LHCN-M2 (cell line): ENCODE measurements around the gene MACROD2. TPM values are rescaled to one million over a fixed set of nuclear protein-coding genes. Genes with fewer than 3 reads are reported as not detected.

ENCODE experiments used
- DNase-seq: peaks from one replicate; pipeline ENCODE4 v3.0.0-alpha.2; 2012; ENCODE audit warnings: low read depth
- total RNA-seq: library from RNA; depleted of rRNA; stranded (reverse); fragments of >200 nt; gene quantifications from 2 replicates; pipeline ENCODE4 v1.2.3, GENCODE V29; 2014

MACROD2 gene
- total RNA-seq, 1 experiment from 2014 or later = 1.1 TPM

DNA sequence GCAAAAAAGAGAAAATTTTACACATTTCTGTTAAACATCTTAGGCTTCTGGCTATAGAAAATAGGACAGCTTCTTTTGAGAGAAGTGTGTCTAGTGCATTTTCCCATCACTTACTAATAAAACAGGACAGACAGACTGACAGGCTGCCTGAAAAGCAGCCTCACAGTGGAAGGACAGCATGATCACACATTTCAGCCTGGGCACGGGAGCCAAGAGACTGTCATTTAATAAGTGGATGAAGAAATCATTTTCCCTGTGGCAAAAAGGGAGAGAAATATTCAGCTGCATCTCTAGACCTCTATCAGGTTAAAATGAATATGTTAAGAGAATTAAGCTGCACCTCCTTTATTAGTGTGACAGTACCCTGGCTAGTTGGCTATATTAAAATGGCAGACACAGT lies 1617.5 kb downstream of the MACROD2 start:
- DNase-seq = no peak

DNA sequence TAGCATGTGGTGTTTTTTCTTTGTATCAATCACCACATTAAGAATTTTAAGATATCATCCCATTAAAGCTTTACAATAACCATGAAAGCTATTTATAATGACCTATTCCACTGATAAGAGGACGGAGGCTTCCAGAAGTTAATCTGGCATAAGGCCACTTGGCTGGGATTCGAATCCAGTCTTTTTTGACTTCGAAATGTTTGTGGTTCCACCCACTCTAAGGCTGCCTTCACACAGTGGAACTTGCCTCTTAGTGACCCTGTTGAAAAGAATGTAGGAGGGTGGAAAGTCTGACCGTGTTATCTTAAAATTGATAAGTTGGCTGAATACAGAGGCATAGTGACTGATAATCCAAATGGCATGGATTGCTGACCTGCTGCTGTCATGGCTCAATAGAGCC lies 1618.2 kb downstream of the MACROD2 start:
- DNase-seq = no peak

- DNase-seq = no peak
These were observed 1621.3 kb downstream of the MACROD2 start for GRCh38 chr20:15616626-15617025.

GRCh38 chr20:15618110-15618509 lies 1622.8 kb downstream of the MACROD2 start:
- no peak for DNase-seq

DNA sequence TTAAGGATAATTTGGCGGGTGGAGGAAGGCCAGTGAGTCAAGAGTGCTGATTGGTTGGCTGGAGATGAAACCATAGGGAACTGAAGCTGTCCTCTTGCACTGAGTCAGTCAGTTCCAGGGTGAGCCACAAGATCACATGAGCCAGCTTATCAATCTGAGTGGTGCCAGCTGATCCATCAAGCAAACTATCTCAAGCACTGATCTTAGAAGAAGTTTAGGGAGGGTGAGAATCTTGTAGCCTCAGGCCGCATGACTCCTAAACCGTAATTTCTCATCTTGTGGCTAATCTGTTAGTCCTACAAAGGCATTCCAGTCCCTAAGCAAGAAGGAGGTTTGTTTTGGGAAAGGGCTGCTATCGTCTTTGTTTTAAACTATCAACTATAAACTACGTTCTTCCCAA lies 1623.6 kb downstream of the MACROD2 start:
- no peak for DNase-seq

DNA sequence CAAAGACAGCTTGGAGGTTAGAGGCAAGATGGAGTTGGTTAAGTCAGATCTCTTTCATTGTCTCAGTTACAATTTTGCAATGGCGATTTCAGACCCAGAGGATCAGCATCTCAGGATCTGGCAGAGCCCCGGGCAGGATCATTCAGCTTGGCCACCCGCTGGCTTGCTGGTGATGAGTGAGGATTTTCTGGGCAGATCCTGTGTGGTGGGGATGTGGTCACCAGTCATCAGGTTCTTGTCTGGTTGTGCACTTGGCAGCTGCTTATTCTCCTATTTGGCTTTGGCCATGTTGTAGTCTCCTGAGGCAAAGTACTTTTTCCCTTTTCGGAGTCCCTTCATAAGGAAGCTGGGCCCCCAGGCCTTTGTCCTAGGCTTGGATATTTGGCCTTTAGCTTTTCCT lies 1624.0 kb downstream of the MACROD2 start:
- no peak for DNase-seq

DNA sequence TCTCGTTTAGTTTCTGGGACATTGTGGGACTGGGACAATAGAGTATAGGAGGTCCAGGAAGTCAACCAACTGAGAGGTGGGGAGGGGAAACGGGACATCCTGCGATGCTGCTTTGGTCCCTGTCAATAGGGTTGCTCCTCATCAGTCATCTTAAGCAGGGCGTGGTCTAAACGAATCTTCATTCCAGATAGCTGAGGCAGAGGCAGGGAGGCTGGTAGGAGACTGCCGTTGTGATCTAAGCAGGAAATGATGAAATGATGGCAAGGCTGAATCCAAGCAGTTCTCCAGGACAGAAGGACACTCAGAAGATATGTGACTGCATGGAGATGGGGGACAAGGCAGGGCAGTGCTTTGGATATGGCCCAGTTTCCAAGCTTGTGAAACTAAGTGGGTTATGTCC lies 1624.5 kb downstream of the MACROD2 start:
- no peak for DNase-seq

GRCh38 chr20:15622368-15622767 lies 1627.1 kb downstream of the MACROD2 start:
- no peak for DNase-seq

DNA sequence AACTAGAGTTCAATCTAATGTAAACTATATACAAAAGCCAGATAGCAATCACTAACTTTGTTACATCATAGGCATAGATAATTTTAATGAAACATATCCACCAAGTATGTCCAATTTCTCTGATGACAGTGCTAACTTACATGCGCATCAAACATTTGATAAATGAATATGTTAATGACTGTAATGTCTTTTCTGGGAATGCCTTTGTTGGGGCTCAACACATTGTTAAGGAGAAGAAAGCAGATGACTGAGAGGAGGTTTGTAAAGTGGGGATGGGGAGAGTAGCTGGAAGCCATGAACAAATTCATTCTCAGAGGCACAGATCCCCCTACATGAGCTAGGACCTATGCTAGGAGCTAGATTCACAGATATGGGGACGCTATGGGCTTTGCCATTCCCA lies 1627.9 kb downstream of the MACROD2 start:
- DNase-seq = no peak

DNA sequence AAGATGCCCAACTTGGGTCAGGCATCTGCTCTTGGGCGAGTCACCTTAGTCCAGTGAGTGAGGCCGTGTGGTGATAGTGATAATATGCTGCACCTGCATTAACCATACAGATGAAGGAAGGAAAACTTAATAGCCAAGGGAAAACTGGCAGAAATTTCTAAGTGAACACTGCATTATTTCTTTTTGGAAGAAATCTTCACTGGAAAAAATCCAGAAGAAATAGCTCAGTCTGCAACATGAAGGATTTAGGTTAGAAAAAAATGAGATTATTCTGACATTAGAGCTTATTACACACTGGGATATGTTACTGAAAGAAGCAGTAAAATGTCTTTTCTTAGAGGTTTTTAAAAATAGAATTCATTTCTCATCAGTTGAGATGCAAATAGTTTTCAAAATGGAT lies 1630.7 kb downstream of the MACROD2 start:
- DNase-seq = no peak

GRCh38 chr20:15627089-15627488 lies 1631.8 kb downstream of the MACROD2 start:
- no peak for DNase-seq

DNA sequence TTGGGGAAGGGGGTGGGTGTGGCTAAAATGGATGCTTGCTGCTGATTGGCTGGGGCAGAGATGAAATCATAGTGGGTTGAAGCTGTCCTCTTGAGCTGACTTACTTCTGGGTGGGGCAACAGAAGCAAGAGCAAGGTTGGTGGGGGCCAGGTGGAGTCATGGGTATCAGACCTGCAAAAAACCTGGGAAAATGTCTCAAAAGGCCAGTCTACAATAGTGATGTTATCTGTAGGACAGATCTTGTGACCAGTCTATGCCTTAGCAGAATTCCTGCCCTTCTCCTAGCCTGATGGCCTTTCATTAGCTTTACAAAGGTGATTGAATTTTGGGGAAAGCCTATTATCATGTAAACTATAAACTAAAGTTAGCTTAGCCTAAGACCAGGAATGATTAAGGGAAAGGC lies 1632.2 kb downstream of the MACROD2 start:
- no peak for DNase-seq

DNA sequence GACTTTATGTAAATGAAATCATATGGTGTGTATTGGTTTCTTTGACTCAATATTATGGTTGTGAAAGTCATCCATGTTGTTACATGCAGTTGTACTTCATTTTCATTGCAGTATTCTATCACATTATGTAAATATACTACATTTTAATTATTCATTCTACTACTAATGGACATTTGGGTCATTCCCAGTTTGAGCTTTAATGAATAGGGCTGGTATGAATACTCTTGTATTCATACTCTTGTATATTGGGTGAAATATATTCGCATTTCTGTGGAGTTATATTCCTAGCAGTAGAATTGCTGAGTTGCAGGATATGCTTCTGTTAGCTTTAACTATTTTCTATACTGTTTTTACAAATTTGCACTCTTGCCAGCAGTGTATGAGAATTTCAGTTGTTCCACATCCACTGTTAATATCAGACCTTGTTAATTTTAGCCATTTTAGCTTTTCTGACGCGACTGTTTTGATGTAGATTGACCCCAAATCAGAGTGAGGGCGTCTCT lies 1633.6 kb downstream of the MACROD2 start:
- DNase-seq = no peak

- no peak for DNase-seq
These were observed 1635.0 kb downstream of the MACROD2 start for GRCh38 chr20:15630360-15630759.

GRCh38 chr20:15632680-15633079 lies 1637.4 kb downstream of the MACROD2 start:
- DNase-seq = no peak

GRCh38 chr20:15634102-15634501 lies 1638.8 kb downstream of the MACROD2 start:
- DNase-seq = no peak

- no peak for DNase-seq
These were observed 1642.2 kb downstream of the MACROD2 start for GRCh38 chr20:15637546-15637945.

DNA sequence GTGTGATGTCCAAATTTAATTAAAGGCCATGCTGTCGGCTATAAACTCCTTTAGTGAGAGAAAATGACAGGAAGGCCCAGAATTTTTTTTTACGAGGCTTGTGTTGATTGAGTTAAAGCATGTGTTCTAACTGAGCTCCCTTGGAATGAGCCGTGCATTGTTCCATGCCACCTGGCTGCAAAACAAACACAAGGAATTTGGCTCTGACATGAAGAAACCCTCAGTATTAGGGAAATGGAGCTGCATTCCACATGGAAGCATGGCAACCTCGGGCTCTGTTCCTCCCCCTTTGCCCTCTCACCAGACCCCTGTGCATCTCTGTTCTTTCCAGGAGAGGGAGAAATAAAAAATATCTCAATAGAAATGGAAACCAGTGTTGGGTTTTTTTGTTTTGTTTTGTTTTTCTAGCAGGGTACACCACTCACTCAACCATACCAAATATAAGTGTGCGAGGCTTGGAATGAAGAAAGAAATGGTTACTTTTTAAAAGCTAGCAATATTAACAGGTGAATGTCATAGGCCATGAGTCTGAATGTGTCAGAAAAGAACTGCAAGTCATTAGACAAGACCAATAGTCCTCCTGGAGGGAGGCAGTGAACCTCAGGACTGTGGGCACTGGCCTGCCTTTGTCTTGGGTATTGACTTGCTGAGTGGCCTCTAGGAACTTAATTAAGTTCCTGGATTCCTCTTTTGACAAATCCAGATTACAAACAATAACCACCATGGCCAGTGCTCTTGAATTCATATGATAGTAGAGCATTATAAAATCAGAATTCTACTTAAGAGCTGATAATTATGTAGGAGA lies 1642.8 kb downstream of the MACROD2 start:
- no peak for DNase-seq

GRCh38 chr20:15638816-15639215 lies 1643.5 kb downstream of the MACROD2 start:
- DNase-seq = no peak

DNA sequence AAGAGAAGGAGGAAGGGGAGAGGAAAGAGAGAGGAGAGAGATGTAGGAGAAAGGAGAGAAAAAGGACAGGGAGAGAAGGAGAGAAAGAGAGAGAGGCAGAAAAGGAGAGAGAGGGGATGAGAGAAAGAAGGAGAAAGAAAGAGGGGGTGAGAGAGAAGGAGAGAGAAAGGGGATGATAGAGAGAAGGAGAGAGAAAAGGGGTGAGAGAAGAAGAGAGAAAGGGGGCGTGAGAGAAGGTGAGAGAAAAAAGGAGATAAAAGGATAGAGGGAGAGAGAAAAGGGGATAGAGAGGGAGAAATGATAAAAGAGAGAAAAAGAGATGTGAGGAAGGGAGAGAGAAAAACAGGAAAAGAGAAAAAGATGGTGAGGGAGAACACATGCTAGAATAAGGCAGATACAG lies 1644.5 kb downstream of the MACROD2 start:
- DNase-seq = no peak

DNA sequence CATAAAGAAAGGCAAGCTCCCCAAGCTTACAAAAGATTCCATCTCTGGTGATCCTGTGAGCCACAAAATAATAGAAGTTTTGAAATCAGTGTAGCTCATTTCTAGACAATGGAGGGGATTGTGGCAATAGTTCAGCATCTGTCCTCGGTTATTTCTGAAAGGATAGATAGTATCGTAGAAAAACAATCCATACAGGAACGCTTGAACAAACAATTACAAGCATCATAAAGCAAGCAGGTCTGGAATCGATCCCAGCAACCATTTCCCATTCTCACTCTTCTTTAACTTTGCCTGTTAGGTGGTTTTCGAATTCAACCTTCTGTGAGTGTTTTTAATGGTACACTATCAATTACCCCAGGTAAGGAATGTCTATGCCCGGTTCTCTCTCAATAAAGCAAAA lies 1646.8 kb downstream of the MACROD2 start:
- DNase-seq = no peak

DNA sequence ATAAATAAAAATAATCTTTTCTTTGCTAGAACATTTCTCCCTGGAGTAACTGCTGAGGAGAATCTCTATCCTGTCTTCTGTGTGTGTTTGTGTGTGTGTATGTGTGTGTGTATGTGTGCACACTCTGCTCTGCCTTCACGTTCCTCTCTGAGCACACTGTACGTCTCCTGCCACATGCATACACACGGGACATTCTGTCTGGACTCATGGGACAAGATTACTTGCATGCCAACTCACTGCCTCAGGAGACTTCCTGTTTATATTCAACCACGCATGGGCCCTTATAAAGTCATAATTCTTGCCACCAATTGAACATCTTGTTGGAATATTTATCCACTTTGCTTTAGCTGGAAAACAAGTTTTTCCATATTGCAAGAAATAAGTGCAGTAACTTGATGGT lies 1647.4 kb downstream of the MACROD2 start:
- peak; percentile 34 for DNase-seq

DNA sequence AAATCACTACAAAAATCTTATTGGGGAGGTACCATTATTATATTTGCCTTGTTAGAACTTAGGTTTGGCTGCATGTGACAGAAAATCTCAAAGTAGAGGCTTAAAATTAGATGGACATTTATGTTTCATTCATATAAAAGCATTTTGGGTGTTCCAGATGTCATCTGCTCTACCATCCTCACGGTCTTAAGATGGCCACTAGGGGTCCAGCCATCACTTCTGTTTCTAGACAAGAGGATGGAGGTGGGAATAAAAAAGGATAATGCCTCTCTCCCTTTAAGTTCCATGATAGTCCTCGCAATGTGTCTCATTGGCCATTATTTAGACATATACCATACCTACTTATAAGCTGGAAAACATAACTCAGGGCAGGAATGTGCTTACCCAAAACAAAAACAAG lies 1648.4 kb downstream of the MACROD2 start:
- peak; percentile 30 for DNase-seq

DNA sequence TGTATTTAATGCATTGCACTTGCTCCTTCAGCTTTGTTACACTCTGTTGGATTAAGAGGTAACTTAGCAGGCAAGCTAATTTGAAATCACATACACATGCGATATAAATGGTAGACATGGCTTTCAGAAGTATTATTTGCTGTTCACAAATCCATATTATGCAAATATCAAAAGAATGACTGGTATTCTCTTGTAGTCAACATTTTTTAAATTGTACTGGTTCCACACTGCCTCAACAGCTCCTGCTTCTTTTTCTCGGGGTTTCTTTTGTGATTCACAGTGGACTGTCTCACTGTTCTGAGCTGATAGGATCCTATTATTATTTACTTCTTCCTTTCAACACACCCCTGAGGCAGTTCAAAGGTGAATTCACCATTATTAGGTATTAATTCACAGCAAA lies 1650.5 kb downstream of the MACROD2 start:
- no peak for DNase-seq
